Vagina (tissue), 2 donors: Measurements from ENCODE around the gene ASCL4. TPM values are rescaled to one million over a fixed set of nuclear protein-coding genes. Genes with fewer than 3 reads are reported as not detected.

ENCODE experiments used
- DNase-seq, 2 donors: peaks; one replicate each; pipeline ENCODE4 v3.0.0-alpha.2; 2017; ENCODE audit errors: extremely low spot score in 2 of 2
- H3K27ac ChIP-seq: fragments of 200-600 bp; sonication (generic); one replicate; pipeline ENCODE4 v1.5.1; 2019
- H3K27me3 ChIP-seq: fragments of 200-600 bp; sonication (generic); one replicate; pipeline ENCODE4 v1.5.1; 2019
- H3K36me3 ChIP-seq, 2 donors: fragments of 200-600 bp; sonication (generic); one replicate each; pipeline ENCODE4 v1.5.1; 2017 to 2019
- H3K4me1 ChIP-seq: fragments of 200-600 bp; sonication (generic); one replicate; pipeline ENCODE4 v1.5.1; 2019
- H3K4me3 ChIP-seq, 2 donors: fragments of 200-600 bp; sonication (generic); 1 replicate in 1 of 2; 2 replicates in 1 of 2; pipeline ENCODE4 v1.5.1; 2016 to 2019
- H3K9me3 ChIP-seq: fragments of 200-600 bp; sonication (generic); one replicate; pipeline ENCODE4 v1.5.1; 2019
- CTCF ChIP-seq, 3 experiments: fragments of 450-650 bp in 2 of 3; fragments of 200-600 bp in 1 of 3; sonication (generic) in 1 of 3; IDR thresholded peaks; one replicate each; pipeline ENCODE4 v1.5.1; 2017 to 2019; ENCODE audit warnings: antibody characterized with exemption in 3 of 3, mild to moderate bottlenecking in 2 of 3, moderate library complexity in 2 of 3
- POLR2A ChIP-seq, 2 donors: fragments of 450-650 bp; IDR thresholded peaks; one replicate each; pipeline ENCODE4 v1.6.1; 2017; ENCODE audit warnings: antibody characterized with exemption in 2 of 2, mild to moderate bottlenecking in 2 of 2, moderate library complexity in 2 of 2
- POLR2AphosphoS5 ChIP-seq, 2 donors: sonication (generic); formaldehyde crosslinking; IDR thresholded peaks; one replicate each; pipeline ENCODE4 v1.9.0; 2017; ENCODE audit warnings: antibody characterized with exemption in 2 of 2, mild to moderate bottlenecking in 2 of 2, low read depth in 1 of 2; ENCODE audit not compliant: insufficient read depth in 1 of 2
- intact Hi-C: fragments of 100-400 bp; cut with DNase I; formaldehyde crosslinking; loops from one replicate; pipeline ENCODE4 v1.15.1; 2023
- total RNA-seq: library from RNA; depleted of rRNA; stranded (reverse); fragments of >200 nt; gene quantifications from one replicate; pipeline ENCODE4 v1.2.3, GENCODE V29; 2016

The ASCL4 gene
- total RNA-seq, 1 donor from 2014 or later = not detected

- no peak for DNase-seq
- no peak overlapping the region for H3K4me3 ChIP-seq
- intact Hi-C loops = no loop called here
- H3K4me1 ChIP-seq = peaks cover 6% of the 10 kb centered on the region
- no peaks in the 10 kb centered on the region for H3K9me3 ChIP-seq
- no peaks in the 10 kb centered on the region for H3K27me3 ChIP-seq
- TF ChIP-seq CTCF (IDR thresholded peaks at IDR 0.05) (no peak), POLR2A (IDR thresholded peaks at IDR 0.05) (no peak), POLR2AphosphoS5 (IDR thresholded peaks at IDR 0.05; ENCODE audit: insufficient read depth in 1 of 2, low read depth in 1 of 2) (no peak)
- no peaks in the 10 kb centered on the region for H3K36me3 ChIP-seq
- no peak overlapping the region for H3K27ac ChIP-seq
These were observed 5.8 kb downstream of the ASCL4 start for GRCh38 chr12:107780298-107780697.

- no peak for DNase-seq
- TF ChIP-seq POLR2A (IDR thresholded peaks at IDR 0.05) (no peak), POLR2AphosphoS5 (IDR thresholded peaks at IDR 0.05; ENCODE audit: insufficient read depth in 1 of 2, low read depth in 1 of 2) (no peak), CTCF (IDR thresholded peaks at IDR 0.05) (no peak)
- no peaks in the 10 kb centered on the region for H3K27me3 ChIP-seq
- H3K27ac ChIP-seq = no peak overlapping the region
- no peaks in the 10 kb centered on the region for H3K36me3 ChIP-seq
- intact Hi-C loops = no loop called here
- H3K4me3 ChIP-seq = no peak overlapping the region
- no peaks in the 10 kb centered on the region for H3K4me1 ChIP-seq
- H3K9me3 ChIP-seq = no peaks in the 10 kb centered on the region
These were observed 7.6 kb downstream of the ASCL4 start for GRCh38 chr12:107782067-107782466.

- H3K27me3 ChIP-seq = no peaks in the 10 kb centered on the region
- no peak for DNase-seq
- no peaks in the 10 kb centered on the region for H3K4me1 ChIP-seq
- no peaks in the 10 kb centered on the region for H3K36me3 ChIP-seq
- TF ChIP-seq POLR2A (IDR thresholded peaks at IDR 0.05) (no peak), CTCF (IDR thresholded peaks at IDR 0.05) (no peak)
- intact Hi-C loops = no loop called here
- no peak overlapping the region for H3K27ac ChIP-seq
- no peaks in the 10 kb centered on the region for H3K9me3 ChIP-seq
- no peak overlapping the region for H3K4me3 ChIP-seq
These were observed 9.2 kb downstream of the ASCL4 start for GRCh38 chr12:107783406-107784376.

- intact Hi-C loops = no loop called here
- Histone ChIP-seq H3K9me3 (no peaks in the 10 kb centered on the region), H3K4me1 (no peaks in the 10 kb centered on the region), H3K27ac (no peak overlapping the region), H3K36me3 (no peaks in the 10 kb centered on the region), H3K27me3 (no peaks in the 10 kb centered on the region), H3K4me3 (no peak overlapping the region)
- no peak for DNase-seq
- TF ChIP-seq CTCF (IDR thresholded peaks at IDR 0.05) (no peak), POLR2AphosphoS5 (IDR thresholded peaks at IDR 0.05; ENCODE audit: insufficient read depth in 1 of 2, low read depth in 1 of 2) (no peak), POLR2A (IDR thresholded peaks at IDR 0.05) (no peak)
These were observed 13.8 kb downstream of the ASCL4 start for GRCh38 chr12:107788281-107788680.
